ENCODE data around the gene ABHD13. TPM values are rescaled to one million over a fixed set of nuclear protein-coding genes. Genes with fewer than 3 reads are reported as not detected.

Gene ABHD13
- total RNA-seq, 1 experiment from 2014 or later = 4.1 TPM

- Histone ChIP-seq H3K4me2 (ENCODE audit: low read length) (no peak overlapping the region), H3K27me3 (ENCODE audit: insufficient read depth, low read length) (no peaks in the 10 kb centered on the region), H3K4me1 (ENCODE audit: control insufficient read depth in 1 of 2, insufficient read depth in 2 of 2, low read length in 2 of 2) (no peaks in the 10 kb centered on the region), H3K36me3 (ENCODE audit: control insufficient read depth in 1 of 2, insufficient read depth in 2 of 2, low read length in 2 of 2) (no peaks in the 10 kb centered on the region), H3K4me3 (replicated peaks in 1 of 2; ENCODE audit: low read depth in 1 of 2, low read length in 2 of 2) (no peak overlapping the region), H3K27ac (ENCODE audit: low read depth, low read length) (no peak overlapping the region), H2AFZ (ENCODE audit: low read depth, low read length, poor library complexity, severe bottlenecking) (no peak overlapping the region), H3K9ac (ENCODE audit: low read length) (no peak overlapping the region), H3K9me3 (ENCODE audit: control insufficient read depth in 1 of 2, insufficient read depth in 1 of 2, low read depth in 1 of 2, low read length in 2 of 2) (no peaks in the 10 kb centered on the region), H3K79me2 (ENCODE audit: insufficient read depth, low read length) (no peaks in the 10 kb centered on the region), H3K9me2 (ENCODE audit: insufficient read depth) (no peaks in the 10 kb centered on the region), H4K20me1 (ENCODE audit: insufficient read depth) (no peaks in the 10 kb centered on the region)
- TF ChIP-seq YY1 (IDR thresholded peaks at IDR 0.05; ENCODE audit: extremely low read depth, insufficient replicate concordance, low read depth, low read length) = no peak
- no peak for TF ChIP-seq EGR1 (IDR thresholded peaks at IDR 0.05; ENCODE audit: low read depth)
- TF ChIP-seq CEBPB (IDR thresholded peaks at IDR 0.05; ENCODE audit: low read depth) = no peak
- TF ChIP-seq ELF1 (IDR thresholded peaks at IDR 0.05; ENCODE audit: borderline replicate concordance, low read depth) = no peak
- TF ChIP-seq CTCF (IDR thresholded peaks at IDR 0.05 in 2 of 3, conservative IDR thresholded peaks at IDR 0.05 in 1 of 3; ENCODE audit: borderline replicate concordance in 1 of 3, insufficient read depth in 1 of 3, low read depth in 2 of 3, low read length in 2 of 3) = no peak
- no peak for TF ChIP-seq FOSL1 (IDR thresholded peaks at IDR 0.05; ENCODE audit: low read depth)
- TF ChIP-seq ZFX (IDR thresholded peaks at IDR 0.05) = no peak
- no peak for TF ChIP-seq POLR2A (IDR thresholded peaks at IDR 0.05; ENCODE audit: borderline replicate concordance, extremely low read depth, insufficient read depth, insufficient read length)
- no peak for TF ChIP-seq SP1 (IDR thresholded peaks at IDR 0.05; ENCODE audit: low read depth)
- TF ChIP-seq RAD21 (IDR thresholded peaks at IDR 0.05; ENCODE audit: low read depth) = no peak
- TF ChIP-seq REST (IDR thresholded peaks at IDR 0.05; ENCODE audit: low read depth) = no peak
- TF ChIP-seq, protein P1, sequence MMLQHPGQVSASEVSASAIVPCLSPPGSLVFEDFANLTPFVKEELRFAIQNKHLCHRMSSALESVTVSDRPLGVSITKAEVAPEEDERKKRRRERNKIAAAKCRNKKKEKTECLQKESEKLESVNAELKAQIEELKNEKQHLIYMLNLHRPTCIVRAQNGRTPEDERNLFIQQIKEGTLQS (IDR thresholded peaks at IDR 0.05) = no peak
- TF ChIP-seq EZH2 (IDR thresholded peaks at IDR 0.05) = no peak
- no peak for TF ChIP-seq ZBTB33 (IDR thresholded peaks at IDR 0.05; ENCODE audit: extremely low read depth, insufficient replicate concordance, low read length)
- TF ChIP-seq POLR2AphosphoS5 (IDR thresholded peaks at IDR 0.05; ENCODE audit: low read depth, low read length) = no peak
- TF ChIP-seq, protein P2, sequence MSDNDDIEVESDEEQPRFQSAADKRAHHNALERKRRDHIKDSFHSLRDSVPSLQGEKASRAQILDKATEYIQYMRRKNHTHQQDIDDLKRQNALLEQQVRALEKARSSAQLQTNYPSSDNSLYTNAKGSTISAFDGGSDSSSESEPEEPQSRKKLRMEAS (IDR thresholded peaks at IDR 0.05) = no peak
- TF ChIP-seq ZNF274 (IDR thresholded peaks at IDR 0.05; ENCODE audit: low read depth, low read length) = no peak
- TF ChIP-seq EZH2phosphoT487 (IDR thresholded peaks at IDR 0.05; ENCODE audit: borderline replicate concordance) = no peak
- TF ChIP-seq TCF7L2 (IDR thresholded peaks at IDR 0.05; ENCODE audit: borderline replicate concordance, extremely low read depth, insufficient read depth, insufficient read length) = no peak
- intact Hi-C loops (cut with micrococcal nuclease) = no loop called here
- ATAC-seq = no peak
- CTCF ChIA-PET = no interaction called here
- POLR2A ChIA-PET = no interaction called here
- no peak for DNase-seq (ENCODE audit: low read depth, low spot score)
- BruUV-seq (replicated peaks) = no TSS peak
- RAD21 ChIA-PET (ENCODE audit: low non-redundant PET in 1 of 2, low total read pairs in 2 of 2, uncharacterized antibody in 2 of 2, unreplicated experiment in 2 of 2) = no interaction called here
Measured at GRCh38 chr13:108270442-108270841, 52.2 kb downstream of the ABHD13 start.

Data from HCT116 (cell line).